Glutamatergic neuron (in vitro differentiated cells): ENCODE data around the gene PXK. TPM values are rescaled to one million over a fixed set of nuclear protein-coding genes. Genes with fewer than 3 reads are reported as not detected.

Experiments used
- DNase-seq: peaks from one replicate; pipeline ENCODE4 v3.0.0; 2022
- H3K27ac Mint-ChIP-seq: one replicate; pipeline ENCODE4 v1.8.0; 2020; ENCODE audit warnings: mild to moderate bottlenecking, mixed read lengths, inconsistent platforms; ENCODE audit not compliant: unreplicated experiment
- H3K27me3 Mint-ChIP-seq: one replicate; pipeline ENCODE4 v1.8.0; 2020; ENCODE audit warnings: mild to moderate bottlenecking, moderate library complexity, mixed read lengths, inconsistent platforms; ENCODE audit not compliant: unreplicated experiment
- H3K36me3 Mint-ChIP-seq: one replicate; pipeline ENCODE4 v1.8.0; 2020; ENCODE audit warnings: mild to moderate bottlenecking, mixed read lengths, inconsistent platforms; ENCODE audit not compliant: unreplicated experiment
- H3K4me1 Mint-ChIP-seq: one replicate; pipeline ENCODE4 v1.8.0; 2020; ENCODE audit warnings: mild to moderate bottlenecking, low read depth, mixed read lengths, inconsistent platforms; ENCODE audit not compliant: unreplicated experiment
- H3K4me3 Mint-ChIP-seq: one replicate; pipeline ENCODE4 v1.8.0; 2020; ENCODE audit warnings: mild to moderate bottlenecking, mixed read lengths, inconsistent platforms; ENCODE audit not compliant: unreplicated experiment
- H3K9me3 Mint-ChIP-seq: one replicate; pipeline ENCODE4 v1.8.0; 2020; ENCODE audit warnings: mild to moderate bottlenecking, moderate library complexity, mixed read lengths, inconsistent platforms; ENCODE audit not compliant: unreplicated experiment
- CTCF ChIP-seq: fragments of 200-600 bp; sonication (generic); IDR thresholded peaks from one replicate; pipeline ENCODE4 v1.5.0; 2021; ENCODE audit not compliant: partially characterized antibody, unreplicated experiment
- total RNA-seq: library from RNA; stranded (reverse); fragmentation: NEBNext Ultra II Directional; extraction: Animal tissue kit (Norgen Biotek cat#: 25700); gene quantifications from one replicate; pipeline ENCODE4 v1.2.1, GENCODE V29; 2021; ENCODE audit not compliant: unreplicated experiment

The PXK gene
- total RNA-seq, 1 donor from 2014 or later = 14.0 TPM

DNA sequence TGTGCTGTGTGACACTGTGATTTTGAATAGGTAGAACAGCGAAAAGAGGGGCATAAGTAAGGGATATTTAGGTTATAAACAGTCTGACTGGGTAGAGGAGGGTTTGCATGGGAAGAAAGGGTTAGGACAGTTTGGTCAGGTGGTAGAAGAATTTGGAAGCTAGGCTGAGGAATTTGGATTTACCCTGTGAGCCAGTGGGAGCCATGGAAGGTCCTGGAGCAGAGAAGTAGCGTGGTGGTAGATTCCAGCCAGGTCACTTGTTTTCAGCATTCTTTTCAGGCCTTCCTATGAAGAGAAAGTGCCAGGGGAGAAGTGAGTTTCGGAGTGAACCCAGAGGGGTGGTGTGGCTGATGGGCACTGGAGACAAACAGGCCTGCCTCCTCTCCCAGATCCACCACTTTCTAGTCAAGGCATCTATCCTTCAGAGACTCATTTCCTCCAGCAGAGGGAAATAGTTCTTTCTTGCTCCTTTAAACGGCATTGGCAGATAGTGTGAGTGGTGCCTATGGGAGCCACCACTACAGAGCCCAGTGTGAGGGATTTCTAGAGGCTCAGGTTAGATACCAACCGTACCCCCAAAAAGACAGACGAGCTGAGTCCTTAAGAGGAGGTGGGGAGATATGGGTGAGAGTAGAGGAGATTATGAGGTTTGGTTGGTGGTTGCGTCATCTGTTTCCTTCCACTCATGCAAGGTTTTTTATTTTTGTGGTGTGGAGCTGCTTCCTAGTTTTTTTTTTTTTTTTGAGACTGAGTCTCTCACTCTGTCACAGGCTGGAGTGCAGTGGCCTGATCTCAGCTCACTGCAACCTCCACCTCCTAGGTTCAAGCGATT, 21.2 kb downstream of the PXK start:
- Mint-ChIP-seq H3K4me1 (no peaks in the 10 kb centered on the region), H3K4me3 (no peak overlapping the region), H3K27me3 (peaks cover 1% of the 10 kb centered on the region), H3K36me3 (no peaks in the 10 kb centered on the region), H3K27ac (no peak overlapping the region), H3K9me3 (no peaks in the 10 kb centered on the region)
- no peak for TF ChIP-seq CTCF
- DNase-seq = no peak

- no peak for DNase-seq
- Mint-ChIP-seq H3K9me3 (no peaks in the 10 kb centered on the region), H3K27ac (no peak overlapping the region), H3K27me3 (peaks cover 1% of the 10 kb centered on the region), H3K4me1 (no peaks in the 10 kb centered on the region), H3K36me3 (no peaks in the 10 kb centered on the region), H3K4me3 (no peak overlapping the region)
- no peak for TF ChIP-seq CTCF
Measured at GRCh38 chr3:58355179-58355578, 22.5 kb downstream of the PXK start.

GRCh38 chr3:58356054-58356453, 23.4 kb downstream of the PXK start:
- H3K27me3 Mint-ChIP-seq = peaks cover 1% of the 10 kb centered on the region
- H3K9me3 Mint-ChIP-seq = no peaks in the 10 kb centered on the region
- DNase-seq = no peak

GRCh38 chr3:58357402-58357801, 24.7 kb downstream of the PXK start:
- Mint-ChIP-seq H3K4me3 (no peak overlapping the region), H3K9me3 (no peaks in the 10 kb centered on the region)

More at GRCh38 chr3:58356054-58356453, 23.4 kb downstream of the PXK start:
- H3K36me3 Mint-ChIP-seq = no peaks in the 10 kb centered on the region
- H3K4me3 Mint-ChIP-seq = no peak overlapping the region
- no peaks in the 10 kb centered on the region for H3K4me1 Mint-ChIP-seq
- TF ChIP-seq CTCF = no peak
- no peak overlapping the region for H3K27ac Mint-ChIP-seq

More at GRCh38 chr3:58357402-58357801, 24.7 kb downstream of the PXK start:
- TF ChIP-seq CTCF = no peak
- Mint-ChIP-seq H3K4me1 (no peaks in the 10 kb centered on the region), H3K36me3 (no peaks in the 10 kb centered on the region), H3K27ac (no peak overlapping the region), H3K27me3 (peaks cover 1% of the 10 kb centered on the region)
- DNase-seq = no peak
